ENCODE results near the gene ERGIC1.
A peak's percentile ranks its signal among the peaks of the same experiment; 100 is the strongest.
"Not testable (repeated sequence)": the region's sequence is repeated elsewhere in the genome, so short reads cannot be mapped to it uniquely, and the experiment has no call there.

Gene ERGIC1

DNA sequence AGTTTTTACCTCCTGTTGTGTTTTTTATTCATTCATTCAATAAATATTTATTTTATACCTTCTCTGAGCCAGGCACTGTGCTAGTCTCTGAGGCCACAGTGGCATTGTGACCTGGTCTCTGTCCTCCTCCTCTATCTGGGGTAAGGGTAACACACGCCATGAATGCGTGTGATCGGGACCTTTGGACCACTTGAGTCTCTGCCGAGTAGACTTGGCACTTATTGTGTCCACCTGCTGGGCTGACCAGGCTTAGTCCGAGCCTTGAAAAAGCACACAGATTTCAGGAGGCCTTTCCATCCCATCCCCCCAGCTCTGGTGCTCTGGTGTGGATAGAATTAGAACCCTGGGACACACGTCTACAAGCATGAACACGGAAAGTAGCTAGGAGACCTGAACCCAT, 58.7 kb downstream of the ERGIC1 start:
- no peak overlapping the region for H3K9ac ChIP-seq (ENCODE audit: low read length)
- H3K27ac ChIP-seq (ENCODE audit: low read depth, low read length), result peak overlapping the region; percentile 94
- peaks cover 37% of the 10 kb centered on the region for H3K4me1 ChIP-seq (ENCODE audit: control insufficient read depth, insufficient read depth, low read length)
- H3K4me3 ChIP-seq (ENCODE audit: low read length), result no peak overlapping the region
- no peaks in the 10 kb centered on the region for H3K27me3 ChIP-seq (ENCODE audit: control insufficient read depth, insufficient read depth, low read length)
- no peaks in the 10 kb centered on the region for H3K36me3 ChIP-seq (ENCODE audit: control insufficient read depth, insufficient read depth, low read length)

DNA sequence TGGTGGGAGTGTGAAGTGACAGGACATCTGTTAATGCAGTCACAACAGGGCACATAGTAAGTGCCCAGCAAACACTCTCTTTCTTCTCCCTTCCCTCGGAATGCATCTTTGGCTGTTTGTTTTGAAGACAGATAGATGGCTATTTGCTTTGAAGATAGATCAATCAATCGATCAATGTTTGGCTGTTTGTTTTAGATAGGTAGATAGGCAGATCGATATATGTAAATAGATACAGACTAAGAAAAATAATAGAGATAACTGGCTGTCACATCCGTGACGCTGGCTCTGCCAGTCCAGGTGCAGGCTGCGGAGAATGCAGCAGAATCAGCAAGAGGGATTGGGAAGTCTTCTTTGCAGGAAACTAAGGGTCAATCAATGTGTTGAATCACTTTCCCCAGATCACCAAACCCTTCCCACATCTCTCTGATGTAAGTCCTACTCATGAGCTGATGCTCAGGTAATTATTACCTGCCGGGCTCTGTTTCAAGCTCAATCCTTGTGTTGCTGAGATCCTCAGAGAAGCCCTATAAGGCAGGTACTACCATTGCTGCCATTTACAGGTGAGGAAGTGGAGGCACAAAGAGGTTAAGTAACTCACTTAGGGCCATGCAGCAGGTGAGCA, 60.8 kb downstream of the ERGIC1 start:
- no peak overlapping the region for H3K4me3 ChIP-seq (ENCODE audit: low read length)
- H3K36me3 ChIP-seq (ENCODE audit: control insufficient read depth, insufficient read depth, low read length), result no peaks in the 10 kb centered on the region
- H3K9ac ChIP-seq (ENCODE audit: low read length), result no peak overlapping the region
- peaks cover 40% of the 10 kb centered on the region for H3K4me1 ChIP-seq (ENCODE audit: control insufficient read depth, insufficient read depth, low read length)
- peak overlapping the region; percentile 30 for H3K27ac ChIP-seq (ENCODE audit: low read depth, low read length)
- H3K27me3 ChIP-seq (ENCODE audit: control insufficient read depth, insufficient read depth, low read length), result no peaks in the 10 kb centered on the region

DNA sequence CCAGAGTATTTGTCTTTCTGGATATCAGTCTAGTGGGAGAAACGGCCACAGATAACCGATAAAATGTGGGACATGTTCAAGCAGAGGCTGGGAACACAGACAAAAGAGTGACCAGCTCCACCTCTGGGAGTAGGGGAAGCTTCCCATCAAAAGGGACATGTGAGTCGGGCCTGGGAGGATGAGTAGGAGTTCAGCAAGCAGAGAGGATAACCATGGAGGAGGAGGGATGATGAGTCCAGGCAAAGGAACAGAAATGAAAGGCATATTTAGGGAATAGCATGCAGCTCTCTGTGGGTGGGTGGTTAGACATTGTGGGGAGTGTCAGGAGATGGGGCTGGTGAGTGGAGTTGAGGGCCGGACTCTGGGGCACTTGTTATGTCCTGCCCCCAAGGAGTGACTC, 61.5 kb downstream of the ERGIC1 start:
- Histone ChIP-seq H3K36me3 (ENCODE audit: control insufficient read depth, insufficient read depth, low read length) (no peaks in the 10 kb centered on the region), H3K27ac (ENCODE audit: low read depth, low read length) (peak overlapping the region; percentile 2), H3K9ac (ENCODE audit: low read length) (no peak overlapping the region), H3K4me3 (ENCODE audit: low read length) (no peak overlapping the region), H3K4me1 (ENCODE audit: control insufficient read depth, insufficient read depth, low read length) (peaks cover 38% of the 10 kb centered on the region), H3K27me3 (ENCODE audit: control insufficient read depth, insufficient read depth, low read length) (no peaks in the 10 kb centered on the region)

DNA sequence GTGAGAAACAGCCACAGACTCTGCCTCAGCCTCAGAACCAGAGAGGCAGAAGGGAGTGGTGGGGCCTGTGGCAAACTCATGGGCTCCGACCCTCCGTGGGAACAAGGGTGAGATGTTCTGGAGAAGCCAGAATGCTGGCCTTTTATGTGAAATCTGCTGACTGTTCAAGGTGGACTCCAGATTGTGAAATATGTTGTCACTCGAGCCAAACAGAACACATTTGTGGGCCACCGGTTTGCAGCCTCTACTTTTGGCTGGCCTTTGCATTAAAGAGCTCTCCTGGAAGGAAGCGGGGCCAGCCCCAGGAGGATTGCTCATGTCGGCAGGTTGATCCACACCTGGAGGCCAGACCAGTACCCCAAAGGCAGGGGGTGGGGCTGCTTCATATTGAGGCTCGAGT, 62.4 kb downstream of the ERGIC1 start:
- Histone ChIP-seq H3K36me3 (ENCODE audit: control insufficient read depth, insufficient read depth, low read length) (no peaks in the 10 kb centered on the region), H3K4me1 (ENCODE audit: control insufficient read depth, insufficient read depth, low read length) (peaks cover 36% of the 10 kb centered on the region), H3K27me3 (ENCODE audit: control insufficient read depth, insufficient read depth, low read length) (no peaks in the 10 kb centered on the region), H3K9ac (ENCODE audit: low read length) (no peak overlapping the region), H3K4me3 (ENCODE audit: low read length) (no peak overlapping the region), H3K27ac (ENCODE audit: low read depth, low read length) (peak overlapping the region; percentile 92)

DNA sequence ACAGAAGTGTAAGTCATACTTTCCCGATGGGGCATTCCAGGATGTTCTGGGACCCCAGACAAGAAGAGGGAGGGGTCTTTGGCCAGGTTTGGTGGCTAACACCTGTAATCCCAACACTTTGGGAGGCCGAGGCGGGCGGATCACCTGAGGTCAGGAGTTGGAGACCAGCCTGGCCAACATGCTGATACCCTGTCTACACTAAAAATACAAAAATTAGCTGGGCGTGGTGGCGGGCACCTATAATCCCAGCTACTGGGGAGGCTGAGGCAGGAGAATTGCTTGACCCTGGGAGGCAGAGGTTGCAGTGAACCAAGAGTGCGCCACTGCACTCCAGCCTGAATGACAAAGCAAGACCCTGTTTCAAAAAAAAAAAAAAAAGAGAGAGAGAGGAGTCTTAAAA, 63.0 kb downstream of the ERGIC1 start:
- Histone ChIP-seq H3K27ac (ENCODE audit: low read depth, low read length) (peak overlapping the region; percentile 92), H3K4me1 (ENCODE audit: control insufficient read depth, insufficient read depth, low read length) (peaks cover 30% of the 10 kb centered on the region)
- not testable (repeated sequence) for H3K4me3 ChIP-seq (ENCODE audit: low read length); H3K9ac ChIP-seq (ENCODE audit: low read length); H3K36me3 ChIP-seq (ENCODE audit: control insufficient read depth, insufficient read depth, low read length); H3K27me3 ChIP-seq (ENCODE audit: control insufficient read depth, insufficient read depth, low read length)

DNA sequence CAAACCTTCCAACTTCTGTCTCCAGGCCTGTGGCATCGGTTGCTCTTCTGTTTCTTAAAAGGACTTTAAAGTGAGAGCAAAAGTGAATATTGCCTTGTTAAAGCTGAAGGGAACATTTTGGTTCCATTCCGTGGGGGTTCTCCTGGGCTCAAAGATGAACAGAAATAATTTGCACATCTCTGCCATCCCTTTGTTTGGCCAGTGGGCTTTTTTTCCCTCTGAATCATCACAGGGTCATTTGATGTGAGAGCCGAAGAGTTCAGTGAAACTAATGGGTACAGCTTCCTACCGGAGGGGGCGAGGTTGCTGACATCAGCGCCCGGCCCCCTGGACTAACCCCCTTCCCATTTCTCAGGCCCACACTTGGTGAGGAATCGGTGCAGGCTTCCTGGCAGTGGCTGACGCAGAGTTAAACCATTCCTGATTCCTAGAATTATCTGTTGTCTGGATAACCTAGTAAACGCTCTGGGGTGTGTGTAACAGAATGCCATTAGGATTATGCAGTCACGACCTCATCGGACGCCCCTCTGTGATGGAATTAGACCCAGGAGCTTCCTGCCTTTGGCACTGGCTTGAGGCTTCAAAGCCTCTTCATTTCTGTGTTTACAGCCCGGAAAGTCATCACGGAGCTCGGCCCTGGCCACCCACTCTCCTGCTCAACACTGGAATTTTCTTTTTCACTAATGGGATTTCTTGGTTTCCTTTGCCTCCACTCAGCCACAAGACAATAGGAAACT, 63.6 kb downstream of the ERGIC1 start:
- Histone ChIP-seq H3K4me3 (ENCODE audit: low read length) (peak overlapping the region; percentile 10), H3K36me3 (ENCODE audit: control insufficient read depth, insufficient read depth, low read length) (no peaks in the 10 kb centered on the region), H3K4me1 (ENCODE audit: control insufficient read depth, insufficient read depth, low read length) (peaks cover 29% of the 10 kb centered on the region), H3K27ac (ENCODE audit: low read depth, low read length) (peak overlapping the region; percentile 92), H3K27me3 (ENCODE audit: control insufficient read depth, insufficient read depth, low read length) (no peaks in the 10 kb centered on the region), H3K9ac (ENCODE audit: low read length) (no peak overlapping the region)

DNA sequence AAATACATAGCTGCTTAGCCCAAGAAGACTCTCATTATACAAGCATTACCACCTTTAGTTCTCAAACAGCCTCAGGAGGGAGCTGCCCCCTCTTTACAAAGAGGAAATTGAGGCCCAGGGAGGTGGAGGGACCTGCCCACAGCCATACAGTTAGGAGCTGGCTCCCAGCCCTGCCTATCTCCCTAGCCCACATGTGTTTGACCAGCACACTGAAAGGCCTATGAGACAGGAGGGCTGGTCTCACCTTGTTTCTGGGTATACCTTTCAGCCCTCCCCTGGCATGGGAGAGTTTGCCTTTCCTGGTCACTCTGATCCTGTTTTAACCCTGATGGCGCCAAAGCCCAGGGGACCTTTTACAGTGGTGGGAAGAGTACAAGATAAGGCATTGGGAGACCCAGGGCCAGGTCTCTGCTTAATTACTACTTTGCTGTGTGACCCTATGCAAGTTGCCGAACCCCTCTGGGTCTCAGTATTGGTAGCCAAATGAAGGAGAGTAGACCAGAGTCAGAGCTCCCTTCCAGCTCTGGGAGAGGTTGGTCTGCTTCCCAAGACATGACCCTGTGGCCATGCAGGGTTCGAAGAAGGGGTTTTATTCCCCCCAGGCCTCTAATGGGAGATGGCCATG, 64.3 kb downstream of the ERGIC1 start:
- Histone ChIP-seq H3K4me1 (ENCODE audit: control insufficient read depth, insufficient read depth, low read length) (peaks cover 33% of the 10 kb centered on the region), H3K4me3 (ENCODE audit: low read length) (no peak overlapping the region), H3K36me3 (ENCODE audit: control insufficient read depth, insufficient read depth, low read length) (no peaks in the 10 kb centered on the region), H3K27ac (ENCODE audit: low read depth, low read length) (peak overlapping the region; percentile 92), H3K27me3 (ENCODE audit: control insufficient read depth, insufficient read depth, low read length) (no peaks in the 10 kb centered on the region), H3K9ac (ENCODE audit: low read length) (no peak overlapping the region)

DNA sequence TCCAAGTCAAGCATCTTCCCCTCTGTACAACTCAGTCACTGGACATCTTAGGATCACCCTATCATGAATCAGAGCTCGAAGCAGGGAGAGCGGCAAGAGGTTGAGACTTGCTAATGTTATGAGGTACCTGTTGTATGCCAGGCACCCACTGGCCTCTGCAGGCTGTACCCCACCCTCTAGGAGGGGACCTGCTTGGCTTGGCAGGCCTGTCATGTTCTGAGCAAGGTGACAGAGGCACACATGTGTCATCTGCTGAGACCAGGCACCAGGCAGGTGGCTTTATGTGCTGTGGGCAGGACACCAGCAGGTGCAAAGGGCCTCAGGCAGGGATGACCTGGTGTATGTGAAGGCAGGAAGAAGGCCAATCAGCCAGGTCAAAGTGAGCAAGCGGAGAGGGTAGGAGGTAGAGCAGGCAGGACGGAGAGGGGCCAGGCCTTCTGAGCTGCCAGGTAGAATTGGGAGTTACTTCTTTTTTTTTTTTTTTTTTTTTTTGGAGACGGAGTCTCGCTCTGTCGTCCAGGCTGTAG, 64.9 kb downstream of the ERGIC1 start:
- no peak overlapping the region for H3K9ac ChIP-seq (ENCODE audit: low read length)
- no peaks in the 10 kb centered on the region for H3K27me3 ChIP-seq (ENCODE audit: control insufficient read depth, insufficient read depth, low read length)
- H3K4me1 ChIP-seq (ENCODE audit: control insufficient read depth, insufficient read depth, low read length), result peaks cover 39% of the 10 kb centered on the region
- H3K36me3 ChIP-seq (ENCODE audit: control insufficient read depth, insufficient read depth, low read length), result no peaks in the 10 kb centered on the region
- H3K4me3 ChIP-seq (ENCODE audit: low read length), result no peak overlapping the region
- peak overlapping the region; percentile 92 for H3K27ac ChIP-seq (ENCODE audit: low read depth, low read length)

DNA sequence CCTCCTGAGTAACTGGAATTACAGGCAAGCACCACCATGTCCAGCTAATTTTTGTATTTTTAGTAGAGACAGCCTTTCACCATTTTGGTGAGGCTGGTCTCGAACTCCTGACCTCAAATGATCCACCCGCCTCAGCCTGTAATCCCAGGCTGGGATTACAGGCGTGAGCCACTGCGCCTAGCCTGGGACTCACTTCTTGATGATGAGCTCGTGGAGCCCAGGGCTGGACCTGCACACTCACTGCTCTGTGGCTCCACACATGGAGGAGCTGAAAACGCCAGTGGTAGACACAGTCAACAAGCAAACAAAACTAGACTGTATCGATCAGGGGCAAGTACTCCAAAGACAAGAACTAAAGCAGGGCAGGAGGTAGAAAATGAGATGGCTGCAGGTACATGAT, 65.4 kb downstream of the ERGIC1 start:
- peaks cover 44% of the 10 kb centered on the region for H3K4me1 ChIP-seq (ENCODE audit: control insufficient read depth, insufficient read depth, low read length)
- H3K9ac ChIP-seq (ENCODE audit: low read length), result no peak overlapping the region
- H3K27me3 ChIP-seq (ENCODE audit: control insufficient read depth, insufficient read depth, low read length), result no peaks in the 10 kb centered on the region
- no peak overlapping the region for H3K4me3 ChIP-seq (ENCODE audit: low read length)
- no peaks in the 10 kb centered on the region for H3K36me3 ChIP-seq (ENCODE audit: control insufficient read depth, insufficient read depth, low read length)
- H3K27ac ChIP-seq (ENCODE audit: low read depth, low read length), result peak overlapping the region; percentile 3

DNA sequence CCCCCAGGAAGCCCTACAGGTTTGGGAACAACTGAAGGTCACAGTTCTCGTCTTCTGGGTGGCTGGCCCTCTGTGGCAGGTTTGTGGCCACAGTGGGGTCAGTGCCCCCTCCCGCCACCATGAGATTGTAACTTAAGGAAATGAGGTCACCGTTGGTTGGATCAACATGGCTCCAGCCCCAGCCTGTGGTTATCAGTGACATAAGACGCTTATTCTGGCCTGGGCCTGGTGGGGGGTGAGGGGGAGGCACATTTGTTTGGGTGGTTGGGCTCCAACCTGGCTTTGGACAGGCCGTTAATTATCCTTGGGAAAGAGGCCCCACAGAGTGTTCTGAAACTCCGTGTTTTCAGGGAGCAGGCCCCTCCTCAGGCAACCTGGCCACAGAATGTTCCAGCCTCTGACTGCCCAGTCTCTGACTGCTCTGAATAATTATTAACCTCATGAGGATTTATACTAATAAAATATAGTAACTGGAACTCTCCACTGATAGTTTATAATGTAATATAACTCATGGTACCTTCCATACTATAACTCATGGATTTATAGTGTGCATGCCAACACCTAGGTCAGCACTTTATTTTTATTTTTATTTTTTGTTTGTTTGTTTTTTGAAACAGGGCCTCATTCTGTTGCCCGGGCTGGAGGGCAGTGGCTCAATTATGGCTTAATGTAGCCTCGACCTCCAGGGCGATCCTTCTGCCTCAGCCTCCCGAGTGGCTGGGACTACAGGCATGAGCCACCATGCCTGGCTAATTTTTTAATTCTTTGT, 67.1 kb downstream of the ERGIC1 start:
- peaks cover 61% of the 10 kb centered on the region for H3K4me1 ChIP-seq (ENCODE audit: control insufficient read depth, insufficient read depth, low read length)
- no peaks in the 10 kb centered on the region for H3K27me3 ChIP-seq (ENCODE audit: control insufficient read depth, insufficient read depth, low read length)
- no peak overlapping the region for H3K9ac ChIP-seq (ENCODE audit: low read length)
- H3K27ac ChIP-seq (ENCODE audit: low read depth, low read length), result peak overlapping the region; percentile 97
- H3K4me3 ChIP-seq (ENCODE audit: low read length), result no peak overlapping the region
- H3K36me3 ChIP-seq (ENCODE audit: control insufficient read depth, insufficient read depth, low read length), result no peaks in the 10 kb centered on the region

DNA sequence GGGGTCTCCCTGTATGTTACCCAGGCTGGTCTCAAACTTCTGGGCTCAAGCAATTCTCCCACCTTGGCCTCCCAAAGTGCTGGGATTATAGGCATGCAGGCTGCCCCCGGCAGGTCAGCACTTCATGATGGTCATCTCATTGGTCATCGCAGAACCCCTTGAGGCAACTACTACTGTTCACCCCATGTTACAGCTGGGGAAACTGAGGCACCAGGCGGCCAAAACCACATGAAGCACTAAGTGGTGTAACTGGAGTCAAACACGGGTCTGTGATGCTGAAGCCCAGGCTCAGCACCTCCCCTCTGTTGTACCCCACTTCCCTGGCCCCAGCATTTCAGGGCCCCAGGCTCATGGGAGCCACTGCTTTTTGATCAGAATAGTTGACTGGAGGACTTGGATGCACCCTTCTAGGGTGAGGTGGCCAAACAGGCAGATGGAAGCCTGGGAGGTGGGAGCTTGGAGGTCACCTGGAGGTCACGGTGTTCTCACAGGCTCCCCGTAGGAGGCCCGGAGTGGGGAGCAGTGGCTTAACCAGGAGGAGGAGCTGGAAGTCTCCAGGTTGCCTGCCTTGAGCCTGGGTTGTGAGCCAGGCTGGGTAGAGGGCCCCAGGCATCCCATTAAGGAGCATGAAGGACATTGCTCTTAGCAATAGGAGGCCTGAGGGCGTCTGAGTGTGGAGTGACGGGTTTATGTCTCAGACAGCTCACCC, 67.9 kb downstream of the ERGIC1 start:
- Histone ChIP-seq H3K27ac (ENCODE audit: low read depth, low read length) (peak overlapping the region; percentile 97), H3K4me3 (ENCODE audit: low read length) (no peak overlapping the region), H3K27me3 (ENCODE audit: control insufficient read depth, insufficient read depth, low read length) (no peaks in the 10 kb centered on the region), H3K9ac (ENCODE audit: low read length) (no peak overlapping the region), H3K36me3 (ENCODE audit: control insufficient read depth, insufficient read depth, low read length) (no peaks in the 10 kb centered on the region), H3K4me1 (ENCODE audit: control insufficient read depth, insufficient read depth, low read length) (peaks cover 61% of the 10 kb centered on the region)

Measured in rectal smooth muscle tissue (tissue), 1 donor.